HUES6 (cell line): ENCODE measurements around the gene CD46.

ENCODE experiments used
- H3K27ac ChIP-seq: 2 replicates; pipeline ENCODE4 v1.7.0; 2013; ENCODE audit warnings: low read depth, mild to moderate bottlenecking, low read length, inconsistent platforms
- H3K27me3 ChIP-seq: 2 replicates; pipeline ENCODE4 v1.6.1; 2013; ENCODE audit warnings: low read length; ENCODE audit not compliant: control insufficient read depth, insufficient read depth
- H3K36me3 ChIP-seq: 2 replicates; pipeline ENCODE4 v1.6.1; 2013; ENCODE audit warnings: low read length; ENCODE audit not compliant: control insufficient read depth, insufficient read depth
- H3K4me1 ChIP-seq: 2 replicates; pipeline ENCODE4 v1.6.1; 2013; ENCODE audit warnings: low read length; ENCODE audit not compliant: control insufficient read depth, insufficient read depth
- H3K4me3 ChIP-seq: 2 replicates; pipeline ENCODE4 v1.5.1; 2013; ENCODE audit warnings: low read depth, low read length
- H3K9ac ChIP-seq: one replicate; pipeline ENCODE4 v1.6.1; 2013; ENCODE audit warnings: mild to moderate bottlenecking, low read length
- H3K9me3 ChIP-seq: 2 replicates; pipeline ENCODE4 v1.6.1; 2013; ENCODE audit warnings: low read depth, low read length; ENCODE audit not compliant: control insufficient read depth, insufficient read depth

Gene CD46

DNA sequence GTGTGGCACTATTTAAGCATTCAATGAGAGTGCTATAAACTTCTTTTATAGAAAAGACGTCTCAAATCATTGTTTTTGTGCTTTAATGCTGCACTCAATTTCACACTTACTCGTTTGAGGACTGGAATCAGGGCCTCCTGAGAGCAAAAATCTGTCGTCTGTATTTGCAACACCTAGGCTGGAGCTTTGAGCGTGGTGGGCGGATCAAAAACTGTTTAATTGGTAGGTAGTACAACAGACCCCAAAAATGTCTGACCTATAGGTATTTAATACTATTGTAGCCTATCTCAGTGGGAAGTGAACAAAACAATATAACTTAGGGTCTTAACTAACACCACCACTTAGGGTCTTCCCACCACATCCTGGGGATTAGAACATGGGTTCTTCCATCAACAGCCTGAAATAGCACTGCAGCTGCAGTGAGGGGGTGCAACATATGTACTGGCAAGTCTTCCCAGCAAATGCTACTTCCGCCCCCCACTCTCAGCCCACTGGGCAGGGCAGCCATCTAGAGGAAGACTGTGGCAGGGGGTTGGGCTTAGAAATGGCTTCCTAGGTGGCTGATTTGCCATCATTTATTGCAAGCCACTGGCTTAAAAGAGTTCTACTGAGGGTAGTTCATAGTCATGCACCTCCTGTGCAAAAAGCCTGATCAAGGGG lies 48.3 kb downstream of the CD46 start:
- Histone ChIP-seq H3K9me3 (no peaks in the 10 kb centered on the region), H3K36me3 (peaks cover 6% of the 10 kb centered on the region; the same call in 1 of the 2 replicates), H3K4me1 (0 out of 2 replicates have a peak, but pooled peaks cover 4% of the 10 kb centered on the region), H3K27me3 (no peaks in the 10 kb centered on the region), H3K4me3 (no peak overlapping the region), H3K9ac (no peak overlapping the region), H3K27ac (no peak overlapping the region)

DNA sequence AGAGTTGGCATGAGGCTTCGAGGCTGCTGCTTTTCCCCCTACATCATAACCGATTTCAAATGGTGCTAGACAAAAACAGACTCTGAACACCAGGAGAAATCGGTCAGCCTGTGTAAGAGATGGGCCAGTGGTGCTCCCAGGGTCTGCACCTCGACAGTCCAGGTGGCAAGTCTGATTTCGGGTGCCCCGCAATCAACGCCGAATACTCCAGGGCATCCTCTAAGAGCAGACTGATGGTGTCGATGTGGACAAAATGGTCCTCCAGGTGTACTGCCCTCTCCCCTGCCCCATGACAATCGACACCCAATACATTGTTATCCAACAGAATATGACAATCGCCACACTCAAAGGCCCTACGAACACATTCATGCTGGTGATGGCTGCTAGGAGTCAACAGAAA lies 50.0 kb downstream of the CD46 start:
- H3K9me3 ChIP-seq = no peaks in the 10 kb centered on the region
- H3K36me3 ChIP-seq = no peaks in the 10 kb centered on the region
- peaks cover 4% of the 10 kb centered on the region; the same call in 1 of the 2 replicates for H3K4me1 ChIP-seq
- no peaks in the 10 kb centered on the region for H3K27me3 ChIP-seq
- H3K4me3 ChIP-seq = no peak overlapping the region
- no peak overlapping the region for H3K27ac ChIP-seq
- no peak overlapping the region for H3K9ac ChIP-seq

- no peak overlapping the region for H3K27ac ChIP-seq
- no peak overlapping the region for H3K9ac ChIP-seq
- H3K36me3 ChIP-seq = no peaks in the 10 kb centered on the region
- no peak overlapping the region for H3K4me3 ChIP-seq
- H3K27me3 ChIP-seq = no peaks in the 10 kb centered on the region
- H3K4me1 ChIP-seq = peaks cover 7% of the 10 kb centered on the region; the same call in 1 of the 2 replicates
- H3K9me3 ChIP-seq = no peaks in the 10 kb centered on the region
Observed at GRCh38 chr1:207803678-207804077, 51.8 kb downstream of the CD46 start.

DNA sequence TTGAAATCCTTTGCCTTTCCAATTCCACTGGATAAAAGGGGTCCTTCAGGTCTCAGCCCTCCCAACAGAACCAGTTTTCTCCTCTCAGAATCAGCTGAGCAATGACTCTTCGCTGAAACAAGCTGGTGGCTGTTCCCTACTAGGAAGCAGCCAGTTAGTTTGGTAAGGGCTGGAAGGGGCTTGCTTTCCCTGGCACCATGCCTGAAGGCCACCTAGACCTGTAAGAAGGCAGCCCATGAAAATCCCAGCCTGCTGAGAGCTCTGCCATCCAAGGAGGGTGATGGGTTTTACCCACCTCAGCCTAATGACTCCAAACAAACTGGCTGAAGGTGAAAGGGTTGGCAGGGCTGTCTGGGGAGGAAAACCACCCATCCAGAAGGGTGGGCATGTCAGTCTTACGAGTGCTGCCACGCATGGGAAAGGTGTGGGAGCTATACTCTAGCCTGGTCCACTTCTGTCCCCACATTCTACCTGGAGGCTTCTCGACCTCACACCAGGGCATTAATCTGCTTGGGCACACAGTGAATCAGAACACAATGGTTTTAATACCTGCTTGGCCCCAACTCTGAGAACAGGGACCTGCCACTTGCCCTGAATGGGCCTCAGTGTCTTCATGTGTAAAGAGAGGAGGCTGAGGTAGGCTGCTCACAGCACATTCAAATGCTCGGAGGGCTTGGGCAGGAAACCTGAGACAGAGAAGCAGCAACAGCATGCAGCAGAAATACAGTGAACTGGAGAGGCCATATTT lies 53.0 kb downstream of the CD46 start:
- Histone ChIP-seq H3K27ac (no peak overlapping the region), H3K9ac (no peak overlapping the region)

DNA sequence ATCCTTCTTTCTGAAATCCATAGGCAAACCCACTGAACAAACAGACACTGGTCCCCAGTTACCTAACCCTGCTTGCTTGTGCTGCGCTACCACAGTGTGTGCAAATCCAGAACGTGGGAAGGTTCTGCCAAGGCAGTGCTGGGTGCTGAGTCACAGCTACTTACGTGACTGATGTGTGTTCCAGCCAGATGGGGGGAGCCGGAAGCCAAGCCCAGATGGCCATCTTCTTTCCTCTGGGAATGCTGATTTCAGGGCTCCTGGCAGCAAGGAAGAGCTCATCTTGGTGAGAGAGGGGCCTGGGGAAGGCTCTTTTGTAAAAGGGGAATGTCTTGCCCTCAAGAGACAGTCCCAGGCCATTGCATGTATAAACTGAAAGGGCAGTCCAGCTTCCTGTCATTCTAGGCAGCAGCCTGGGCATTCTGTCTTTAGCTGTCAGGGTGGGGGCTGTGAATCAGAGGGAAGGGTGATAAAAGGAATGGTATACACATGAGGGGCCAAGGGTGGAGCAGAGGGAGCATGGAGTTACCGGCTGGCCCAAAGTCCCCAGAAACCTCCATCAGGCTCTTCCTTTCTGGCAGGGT lies 54.1 kb downstream of the CD46 start:
- no peak overlapping the region for H3K4me3 ChIP-seq
- H3K36me3 ChIP-seq = no peaks in the 10 kb centered on the region
- H3K27me3 ChIP-seq = no peaks in the 10 kb centered on the region
- H3K9me3 ChIP-seq = no peaks in the 10 kb centered on the region
- H3K4me1 ChIP-seq = peaks cover 3% of the 10 kb centered on the region; the same call in 1 of the 2 replicates
- H3K9ac ChIP-seq = no peak overlapping the region
- H3K27ac ChIP-seq = no peak overlapping the region

More for the DNA sequence above, 53.0 kb downstream of the CD46 start:
- Histone ChIP-seq H3K36me3 (no peaks in the 10 kb centered on the region), H3K4me3 (no peak overlapping the region), H3K4me1 (peaks cover 7% of the 10 kb centered on the region; the same call in 1 of the 2 replicates), H3K9me3 (no peaks in the 10 kb centered on the region), H3K27me3 (no peaks in the 10 kb centered on the region)

DNA sequence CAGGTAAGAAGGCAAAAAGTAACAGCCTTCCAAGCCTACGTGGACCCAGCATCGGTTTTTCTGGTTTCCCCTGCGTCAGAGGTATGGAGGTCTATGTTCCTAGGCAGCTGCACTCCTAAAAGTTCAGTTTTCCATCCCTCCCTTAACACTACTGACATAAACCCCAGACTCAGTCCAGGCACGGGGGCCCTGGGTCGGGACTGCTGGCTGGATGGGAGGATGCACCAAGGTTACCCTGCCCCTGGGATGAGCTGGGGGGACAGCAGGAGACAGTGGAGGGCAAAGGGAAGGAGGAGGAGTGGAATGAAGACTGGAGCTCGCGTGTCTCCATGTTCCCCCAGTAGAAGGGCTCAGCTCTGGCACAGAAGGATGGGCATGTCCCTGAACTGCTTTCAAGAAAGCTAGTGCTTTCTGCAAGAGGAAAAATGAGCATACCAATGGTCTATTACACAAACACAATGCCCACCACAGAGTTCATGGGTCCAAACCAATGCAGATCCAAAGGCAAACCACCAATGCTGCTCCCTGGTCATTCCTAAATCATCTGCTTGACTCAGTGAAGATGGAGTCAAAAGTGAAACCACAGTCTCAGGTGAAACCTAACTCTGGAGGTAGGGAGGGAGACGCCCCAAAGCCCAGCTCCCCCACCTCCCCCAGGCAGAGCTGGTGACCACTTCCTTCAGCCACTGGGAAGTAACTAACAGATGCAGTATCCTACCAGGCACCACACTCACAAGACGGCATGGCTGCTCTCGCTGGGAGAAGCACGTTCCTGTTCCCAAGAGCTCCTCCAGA lies 54.9 kb downstream of the CD46 start:
- H3K27ac ChIP-seq = no peak overlapping the region
- peaks cover 3% of the 10 kb centered on the region; the same call in 1 of the 2 replicates for H3K4me1 ChIP-seq
- no peaks in the 10 kb centered on the region for H3K27me3 ChIP-seq
- H3K4me3 ChIP-seq = no peak overlapping the region
- no peaks in the 10 kb centered on the region for H3K9me3 ChIP-seq
- no peaks in the 10 kb centered on the region for H3K36me3 ChIP-seq
- H3K9ac ChIP-seq = no peak overlapping the region

- H3K9me3 ChIP-seq = no peaks in the 10 kb centered on the region
- peaks cover 3% of the 10 kb centered on the region; the same call in 1 of the 2 replicates for H3K4me1 ChIP-seq
- H3K4me3 ChIP-seq = no peak overlapping the region
- no peaks in the 10 kb centered on the region for H3K36me3 ChIP-seq
- no peaks in the 10 kb centered on the region for H3K27me3 ChIP-seq
- H3K27ac ChIP-seq = no peak overlapping the region
- no peak overlapping the region for H3K9ac ChIP-seq
Observed at GRCh38 chr1:207807326-207807689, 55.5 kb downstream of the CD46 start.

- H3K9ac ChIP-seq = no peak overlapping the region
- H3K4me3 ChIP-seq = no peak overlapping the region
- H3K27ac ChIP-seq = no peak overlapping the region
Observed at GRCh38 chr1:207807690-207808321, 56.0 kb downstream of the CD46 start.

DNA sequence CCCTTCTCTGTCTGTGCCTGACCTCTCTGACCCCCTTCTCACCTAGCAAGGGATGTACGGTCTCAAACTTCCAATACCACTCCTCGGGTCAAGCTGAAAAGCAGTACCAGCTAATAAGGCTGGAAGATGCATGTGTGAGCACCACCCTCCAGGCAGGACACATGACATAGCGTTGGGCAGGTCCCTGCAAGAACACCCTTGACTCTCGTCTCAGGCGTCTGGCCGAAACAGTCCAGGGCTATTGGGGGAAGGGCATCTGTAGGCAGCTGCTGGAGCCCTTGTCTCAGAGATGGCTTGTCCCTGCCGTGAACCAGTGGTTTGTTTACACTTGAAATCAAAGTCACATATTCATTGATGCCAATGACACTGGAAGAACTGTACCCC lies 56.5 kb downstream of the CD46 start:
- Histone ChIP-seq H3K9me3 (no peaks in the 10 kb centered on the region), H3K36me3 (no peaks in the 10 kb centered on the region), H3K4me1 (peaks cover 3% of the 10 kb centered on the region; the same call in 1 of the 2 replicates), H3K9ac (no peak overlapping the region), H3K27ac (no peak overlapping the region), H3K4me3 (no peak overlapping the region), H3K27me3 (no peaks in the 10 kb centered on the region)

More at GRCh38 chr1:207807690-207808321, 56.0 kb downstream of the CD46 start:
- no peaks in the 10 kb centered on the region for H3K36me3 ChIP-seq
- H3K4me1 ChIP-seq = peaks cover 3% of the 10 kb centered on the region; the same call in 1 of the 2 replicates
- no peaks in the 10 kb centered on the region for H3K27me3 ChIP-seq
- no peaks in the 10 kb centered on the region for H3K9me3 ChIP-seq

- H3K4me3 ChIP-seq = no peak overlapping the region
- H3K4me1 ChIP-seq = peaks cover 3% of the 10 kb centered on the region; the same call in 1 of the 2 replicates
- H3K36me3 ChIP-seq = no peaks in the 10 kb centered on the region
- H3K27me3 ChIP-seq = no peaks in the 10 kb centered on the region
- no peak overlapping the region for H3K27ac ChIP-seq
- no peaks in the 10 kb centered on the region for H3K9me3 ChIP-seq
- H3K9ac ChIP-seq = no peak overlapping the region
Observed at GRCh38 chr1:207808911-207809555, 57.2 kb downstream of the CD46 start.
